Calu3 (cell line): Measurements from ENCODE around the gene WDR12. TPM values are rescaled to one million over a fixed set of nuclear protein-coding genes. Genes with fewer than 3 reads are reported as not detected.

Experiments
- BruUV-seq: library from RNA; stranded (reverse); fragments of 400-500 nt; replicated peaks from 2 replicates; lab custom pipeline; 2021; lab: Mats Ljungman, UMichigan
- CTCF ChIA-PET: fragments of 300-600 bp; sonication (Branson Sonifier 250); formaldehyde crosslinking; loops from one replicate; lab custom pipeline; 2022; ENCODE audit warnings: antibody characterized with exemption; lab: Charles Lee
- DNase-seq: peaks from one replicate; pipeline ENCODE4 v3.0.0; 2022
- H3K27ac Mint-ChIP-seq: one replicate; pipeline ENCODE4 v1.8.0; 2022; ENCODE audit warnings: mixed read lengths; ENCODE audit not compliant: unreplicated experiment
- H3K27me3 Mint-ChIP-seq: one replicate; pipeline ENCODE4 v1.8.0; 2022; ENCODE audit warnings: mixed read lengths; ENCODE audit not compliant: unreplicated experiment
- H3K36me3 Mint-ChIP-seq: one replicate; pipeline ENCODE4 v1.8.0; 2022; ENCODE audit warnings: mild to moderate bottlenecking, moderate library complexity, mixed read lengths; ENCODE audit not compliant: insufficient read depth, unreplicated experiment
- H3K4me1 Mint-ChIP-seq: one replicate; pipeline ENCODE4 v1.8.0; 2022; ENCODE audit warnings: mild to moderate bottlenecking, low read depth, mixed read lengths; ENCODE audit not compliant: unreplicated experiment
- H3K4me3 Mint-ChIP-seq: one replicate; pipeline ENCODE4 v1.8.0; 2022; ENCODE audit warnings: mild to moderate bottlenecking, low read depth, moderate library complexity, mixed read lengths; ENCODE audit not compliant: unreplicated experiment
- H3K9me3 Mint-ChIP-seq: one replicate; pipeline ENCODE4 v1.8.0; 2022; ENCODE audit warnings: low read depth, mixed read lengths; ENCODE audit not compliant: unreplicated experiment
- CTCF ChIP-seq: fragments of 200-600 bp; IDR thresholded peaks from one replicate; pipeline ENCODE4 v1.8.0; 2022; ENCODE audit warnings: antibody characterized with exemption; ENCODE audit not compliant: unreplicated experiment
- intact Hi-C: fragments of 100-400 bp; cut with micrococcal nuclease; formaldehyde crosslinking; loops from one replicate; pipeline ENCODE4 v1.10.0; 2022; ENCODE audit not compliant: unreplicated experiment
- total RNA-seq: library from RNA; stranded (reverse); gene quantifications from 2 replicates; pipeline ENCODE4 v1.2.3, GENCODE V29; 2022

Gene WDR12
- total RNA-seq, 1 experiment from 2014 or later, result 105 TPM

GRCh38 chr2:202841090-202841867, 70.2 kb downstream of the WDR12 start:
- Mint-ChIP-seq H3K27me3 (no peaks in the 10 kb centered on the region), H3K4me1 (peaks cover 9% of the 10 kb centered on the region), H3K36me3 (no peaks in the 10 kb centered on the region), H3K4me3 (no peak overlapping the region), H3K27ac (no peak overlapping the region), H3K9me3 (peaks cover 2% of the 10 kb centered on the region)
- no peak for DNase-seq
- no TSS peak for BruUV-seq
- TF ChIP-seq CTCF, result no peak
- CTCF ChIA-PET, result interaction anchor here (0.6 kb wide), 1 partner anchor 314 kb away, joined by 3 read pairs; no protein-coding TSS in a partner anchor
- intact Hi-C loops, result no loop called here

- peak; percentile 32 for TF ChIP-seq CTCF
These were observed 79.9 kb downstream of the WDR12 start for GRCh38 chr2:202831242-202832220.

GRCh38 chr2:202824901-202825300, 86.6 kb downstream of the WDR12 start:
- no peaks in the 10 kb centered on the region for H3K9me3 Mint-ChIP-seq
- DNase-seq, result no peak
- no peaks in the 10 kb centered on the region for H3K27me3 Mint-ChIP-seq
- no peaks in the 10 kb centered on the region for H3K4me1 Mint-ChIP-seq
- no peak overlapping the region for H3K27ac Mint-ChIP-seq
- TF ChIP-seq CTCF, result no peak
- no peak overlapping the region for H3K4me3 Mint-ChIP-seq
- intact Hi-C loops, result no loop called here
- BruUV-seq, result no TSS peak
- no peaks in the 10 kb centered on the region for H3K36me3 Mint-ChIP-seq
- CTCF ChIA-PET, result no interaction called here

More at GRCh38 chr2:202831242-202832220, 79.9 kb downstream of the WDR12 start:
- no TSS peak for BruUV-seq
- intact Hi-C loops, result loop anchor here (2.0 to 10.0 kb wide), 5 partner anchors 39 to 1073 kb away; partner anchors contain the start of gene ICA1L
- CTCF ChIA-PET, result no interaction called here
- H3K4me1 Mint-ChIP-seq, result peaks cover 16% of the 10 kb centered on the region
- H3K27ac Mint-ChIP-seq, result peak overlapping the region; percentile 43
- no peaks in the 10 kb centered on the region for H3K36me3 Mint-ChIP-seq
- no peaks in the 10 kb centered on the region for H3K9me3 Mint-ChIP-seq
- H3K4me3 Mint-ChIP-seq, result no peak overlapping the region
- DNase-seq, result peak; percentile 70
- no peaks in the 10 kb centered on the region for H3K27me3 Mint-ChIP-seq

Other genes with a start within 250 kb of the WDR12 start
- 1.2 and 1.3 TPM in 2 replicates for gene ICA1L, start 39.9 kb downstream of the WDR12 start, total RNA-seq
- gene CARF, start 602 bp upstream of the WDR12 start, total RNA-seq, result 4.6 and 5.8 TPM in 2 replicates
- 31.4 and 37.6 TPM in 2 replicates for gene NBEAL1, start 103.2 kb upstream of the WDR12 start, total RNA-seq